ENCODE measurements around the gene PGLYRP4. TPM values are rescaled to one million over a fixed set of nuclear protein-coding genes. Genes with fewer than 3 reads are reported as not detected.
A peak's percentile ranks its signal among the peaks of the same experiment; 100 is the strongest.

The PGLYRP4 gene
- total RNA-seq, 1 donor from 2014 or later = not detected

DNA sequence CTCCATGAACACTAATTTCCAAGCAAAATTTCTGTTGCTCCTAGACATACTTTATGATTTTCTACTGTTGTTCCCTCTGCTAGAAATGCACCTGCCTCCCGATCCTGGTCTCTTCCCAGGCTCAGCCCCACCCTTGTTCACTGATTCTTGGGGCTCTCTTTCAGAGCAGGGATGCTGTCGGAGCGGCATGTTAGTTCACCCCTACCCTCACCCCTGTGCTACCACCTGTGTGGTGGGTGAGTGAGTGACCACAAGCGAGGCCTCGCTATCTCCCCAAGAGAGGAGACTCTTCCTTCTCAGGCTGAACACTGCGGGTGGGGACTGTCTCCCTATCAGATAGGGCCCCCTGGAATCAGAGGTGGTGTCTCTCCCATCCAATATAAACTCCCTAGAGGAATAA, 47.1 kb upstream of the PGLYRP4 start:
- no peak overlapping the region for H3K27ac Mint-ChIP-seq
- H3K9me3 Mint-ChIP-seq (ENCODE audit: low read depth) = no peaks in the 10 kb centered on the region
- H3K36me3 Mint-ChIP-seq (ENCODE audit: insufficient read depth) = no peaks in the 10 kb centered on the region
- no peaks in the 10 kb centered on the region for H3K4me1 Mint-ChIP-seq (ENCODE audit: low read depth)
- TF ChIP-seq, protein P1, sequence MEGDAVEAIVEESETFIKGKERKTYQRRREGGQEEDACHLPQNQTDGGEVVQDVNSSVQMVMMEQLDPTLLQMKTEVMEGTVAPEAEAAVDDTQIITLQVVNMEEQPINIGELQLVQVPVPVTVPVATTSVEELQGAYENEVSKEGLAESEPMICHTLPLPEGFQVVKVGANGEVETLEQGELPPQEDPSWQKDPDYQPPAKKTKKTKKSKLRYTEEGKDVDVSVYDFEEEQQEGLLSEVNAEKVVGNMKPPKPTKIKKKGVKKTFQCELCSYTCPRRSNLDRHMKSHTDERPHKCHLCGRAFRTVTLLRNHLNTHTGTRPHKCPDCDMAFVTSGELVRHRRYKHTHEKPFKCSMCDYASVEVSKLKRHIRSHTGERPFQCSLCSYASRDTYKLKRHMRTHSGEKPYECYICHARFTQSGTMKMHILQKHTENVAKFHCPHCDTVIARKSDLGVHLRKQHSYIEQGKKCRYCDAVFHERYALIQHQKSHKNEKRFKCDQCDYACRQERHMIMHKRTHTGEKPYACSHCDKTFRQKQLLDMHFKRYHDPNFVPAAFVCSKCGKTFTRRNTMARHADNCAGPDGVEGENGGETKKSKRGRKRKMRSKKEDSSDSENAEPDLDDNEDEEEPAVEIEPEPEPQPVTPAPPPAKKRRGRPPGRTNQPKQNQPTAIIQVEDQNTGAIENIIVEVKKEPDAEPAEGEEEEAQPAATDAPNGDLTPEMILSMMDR (IDR thresholded peaks at IDR 0.05; ENCODE audit: unreplicated experiment) = no peak
- no peak for DNase-seq (ENCODE audit: low spot score, unreplicated experiment)
- no peak overlapping the region for H3K4me3 Mint-ChIP-seq (ENCODE audit: low read depth)
- H3K27me3 Mint-ChIP-seq = peaks cover 40% of the 10 kb centered on the region

DNA sequence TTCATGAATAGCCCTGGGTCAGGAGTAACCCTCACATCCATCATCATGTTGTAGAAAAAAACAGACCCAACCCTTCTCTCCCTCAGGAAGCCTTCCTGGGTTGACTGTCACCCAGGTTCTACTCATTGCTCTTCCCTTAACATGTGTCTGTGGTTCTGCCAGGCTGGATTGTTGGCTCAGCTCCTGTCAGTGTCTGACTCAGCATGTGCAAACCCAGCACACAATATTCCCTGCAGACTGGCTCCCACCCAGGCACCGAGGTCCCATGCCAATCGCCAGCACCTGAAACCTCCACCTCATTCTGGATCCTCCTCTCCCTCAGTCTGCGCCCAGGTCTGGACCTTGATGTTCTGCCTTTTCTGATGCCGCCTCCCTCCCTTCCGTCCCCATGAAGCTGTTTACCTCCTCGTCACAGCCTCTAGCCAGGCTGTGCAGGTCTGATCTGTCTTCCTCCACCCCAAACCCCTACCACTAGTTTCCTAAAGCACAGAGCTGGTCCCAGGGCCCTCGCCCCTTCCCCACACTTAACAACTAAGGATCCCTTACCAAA, 46.6 kb upstream of the PGLYRP4 start:
- no peaks in the 10 kb centered on the region for H3K36me3 Mint-ChIP-seq (ENCODE audit: insufficient read depth)
- no peaks in the 10 kb centered on the region for H3K9me3 Mint-ChIP-seq (ENCODE audit: low read depth)
- DNase-seq (ENCODE audit: low spot score, unreplicated experiment) = no peak

DNA sequence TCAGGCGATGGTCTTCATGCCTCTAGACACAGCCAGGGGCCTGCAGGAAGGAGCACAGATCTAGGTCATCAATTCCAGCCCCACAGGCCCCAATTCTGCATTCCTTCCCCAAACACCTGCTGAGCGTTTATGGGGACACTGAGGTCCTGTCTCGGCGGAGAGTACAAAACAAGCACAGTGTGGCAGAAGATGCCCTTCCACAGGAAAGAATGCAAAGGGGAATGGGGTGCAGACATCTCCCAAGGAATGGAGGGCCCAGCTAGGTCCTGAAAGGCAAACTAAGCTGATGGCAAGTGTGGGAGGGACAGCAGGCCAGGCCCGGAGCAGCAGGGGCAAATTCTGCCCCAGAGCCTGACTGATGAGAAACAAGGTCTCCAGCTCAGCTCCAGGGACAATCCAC, 45.8 kb upstream of the PGLYRP4 start:
- Mint-ChIP-seq H3K4me3 (ENCODE audit: low read depth) (no peak overlapping the region), H3K27ac (no peak overlapping the region), H3K4me1 (ENCODE audit: low read depth) (no peaks in the 10 kb centered on the region), H3K36me3 (ENCODE audit: insufficient read depth) (no peaks in the 10 kb centered on the region), H3K27me3 (peaks cover 39% of the 10 kb centered on the region), H3K9me3 (ENCODE audit: low read depth) (no peaks in the 10 kb centered on the region)
- TF ChIP-seq, protein P1 (IDR thresholded peaks at IDR 0.05; ENCODE audit: unreplicated experiment) = no peak
- no peak for DNase-seq (ENCODE audit: low spot score, unreplicated experiment)

More for the DNA sequence above, 46.6 kb upstream of the PGLYRP4 start:
- no peak overlapping the region for H3K27ac Mint-ChIP-seq
- no peaks in the 10 kb centered on the region for H3K4me1 Mint-ChIP-seq (ENCODE audit: low read depth)
- TF ChIP-seq, protein P1 (IDR thresholded peaks at IDR 0.05; ENCODE audit: unreplicated experiment) = no peak
- peaks cover 41% of the 10 kb centered on the region for H3K27me3 Mint-ChIP-seq
- no peak overlapping the region for H3K4me3 Mint-ChIP-seq (ENCODE audit: low read depth)

DNA sequence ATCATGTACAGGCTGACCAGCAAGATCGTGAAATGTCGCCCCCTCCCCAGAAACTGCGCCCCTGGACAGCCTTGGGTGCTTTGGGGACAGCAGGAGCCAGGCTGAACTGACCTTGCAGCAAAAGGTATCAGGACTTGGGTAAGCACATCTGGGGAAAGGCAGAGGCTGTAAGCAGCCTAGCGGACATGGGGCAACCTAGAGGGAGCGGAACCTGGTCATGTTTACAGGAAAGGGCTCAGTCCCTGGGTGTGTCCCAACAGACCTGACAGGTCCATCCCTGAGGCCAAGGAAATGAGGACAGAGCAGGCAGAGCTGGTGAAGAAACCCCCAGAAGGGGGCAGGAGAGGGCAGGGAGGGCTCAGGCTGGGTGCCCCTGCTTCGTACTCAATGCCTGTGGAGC, 45.3 kb upstream of the PGLYRP4 start:
- Mint-ChIP-seq H3K27me3 (peaks cover 42% of the 10 kb centered on the region), H3K27ac (no peak overlapping the region), H3K9me3 (ENCODE audit: low read depth) (no peaks in the 10 kb centered on the region), H3K36me3 (ENCODE audit: insufficient read depth) (no peaks in the 10 kb centered on the region), H3K4me1 (ENCODE audit: low read depth) (no peaks in the 10 kb centered on the region), H3K4me3 (ENCODE audit: low read depth) (no peak overlapping the region)
- DNase-seq (ENCODE audit: low spot score, unreplicated experiment) = no peak
- TF ChIP-seq, protein P1 (IDR thresholded peaks at IDR 0.05; ENCODE audit: unreplicated experiment) = peak; percentile 18

DNA sequence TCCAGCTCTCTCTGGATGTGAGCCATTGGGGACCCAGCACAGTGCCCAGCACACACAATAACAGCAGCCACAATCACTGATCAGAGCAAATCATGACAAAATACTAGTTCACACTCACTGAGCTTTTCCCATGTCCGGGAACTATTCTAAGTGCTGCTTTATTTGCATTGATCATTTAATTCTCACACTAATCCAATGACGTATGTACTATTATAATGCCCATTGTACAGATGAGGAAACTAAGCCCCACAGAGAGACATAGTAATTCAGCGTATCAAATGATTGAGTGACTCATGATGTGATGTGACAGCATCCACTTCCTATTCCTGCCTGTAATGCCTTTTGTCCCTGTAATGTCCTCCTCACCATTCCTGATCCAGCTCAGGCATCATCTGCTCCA, 44.2 kb upstream of the PGLYRP4 start:
- no peak overlapping the region for H3K27ac Mint-ChIP-seq
- peaks cover 44% of the 10 kb centered on the region for H3K27me3 Mint-ChIP-seq
- no peak overlapping the region for H3K4me3 Mint-ChIP-seq (ENCODE audit: low read depth)
- TF ChIP-seq, protein P1 (IDR thresholded peaks at IDR 0.05; ENCODE audit: unreplicated experiment) = no peak
- no peaks in the 10 kb centered on the region for H3K9me3 Mint-ChIP-seq (ENCODE audit: low read depth)
- no peak for DNase-seq (ENCODE audit: low spot score, unreplicated experiment)
- H3K4me1 Mint-ChIP-seq (ENCODE audit: low read depth) = no peaks in the 10 kb centered on the region
- no peaks in the 10 kb centered on the region for H3K36me3 Mint-ChIP-seq (ENCODE audit: insufficient read depth)

All from progenitor cell of endocrine pancreas (in vitro differentiated cells).